ENCODE measurements around the gene OTOG. TPM values are rescaled to one million over a fixed set of nuclear protein-coding genes. Genes with fewer than 3 reads are reported as not detected.

OTOG gene
- total and polyA plus RNA-seq, 2 donors (not counting 1 experiment from before 2014, with no cell fraction given), result not detected

DNA sequence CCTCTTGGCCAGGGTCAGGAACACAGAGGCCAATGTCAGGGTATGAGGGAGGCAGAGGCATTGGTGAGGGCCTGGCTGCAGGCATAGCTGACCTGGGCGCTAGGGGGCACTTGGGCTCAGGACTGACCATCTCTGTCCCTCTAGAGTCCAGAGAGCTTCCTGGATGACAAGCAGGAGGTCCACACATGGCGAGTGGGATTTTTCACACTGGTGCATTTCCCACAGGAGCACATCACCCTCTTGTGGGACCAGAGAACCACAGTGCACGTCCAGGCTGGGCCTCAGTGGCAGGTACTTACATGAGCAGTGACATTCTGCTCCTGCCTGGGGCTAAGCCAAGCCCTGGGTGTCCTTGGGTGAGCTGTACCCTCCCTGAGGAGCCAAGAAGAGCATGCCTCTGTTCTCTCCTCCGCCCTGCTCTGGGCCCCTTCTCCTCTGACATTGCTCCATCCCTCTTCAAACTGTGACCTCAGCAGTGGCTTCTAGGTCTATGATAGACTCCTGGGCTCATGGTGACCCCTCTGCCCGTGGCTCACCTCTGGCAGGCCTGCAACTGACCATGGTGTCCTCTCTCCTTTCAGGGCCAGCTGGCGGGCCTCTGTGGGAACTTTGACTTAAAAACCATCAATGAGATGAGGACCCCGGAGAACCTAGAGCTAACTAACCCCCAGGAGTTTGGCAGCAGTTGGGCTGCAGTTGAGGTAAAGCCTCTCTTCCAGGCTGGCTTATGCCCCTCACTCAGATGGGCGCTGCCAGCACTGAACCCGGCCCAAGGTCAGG is 46.6 kb downstream of the OTOG start:
- WGBS (ENCODE audit: insufficient coverage), result 77% methylated on average over 7 of the region's 9 CpGs
- Histone ChIP-seq H3K9me3 (ENCODE audit: control extremely low read depth in 1 of 3, control insufficient read depth in 2 of 3, insufficient read depth in 1 of 3, low read length in 2 of 3) (peaks cover 0 to 14% (median 0%) of the 10 kb centered on the region in 3 donors), H3K4me3 (ENCODE audit: control extremely low read depth in 1 of 5, extremely low read depth in 1 of 5, insufficient read depth in 1 of 5, low read depth in 2 of 5, low read length in 4 of 5) (no peak overlapping the region), H4K20me1 (ENCODE audit: control insufficient read depth, insufficient read depth, low read length, poor library complexity, severe bottlenecking) (no peaks in the 10 kb centered on the region), H2AFZ (ENCODE audit: insufficient read depth, low read depth, low read length, poor library complexity, severe bottlenecking) (no peak overlapping the region), H3K79me2 (ENCODE audit: control insufficient read depth, insufficient read depth, low read length) (no peaks in the 10 kb centered on the region), H3K9ac (ENCODE audit: low read length) (no peak overlapping the region), H3K27ac (ENCODE audit: low read length in 2 of 2) (no peak overlapping the region), H3K27me3 (replicated peaks in 1 of 4; ENCODE audit: control extremely low read depth in 1 of 4, control insufficient read depth in 3 of 4, insufficient read depth in 4 of 4, low read length in 3 of 4) (no peaks in the 10 kb centered on the region), H3K4me2 (replicated peaks; ENCODE audit: low read depth, low read length, poor library complexity, severe bottlenecking) (no peak overlapping the region), H3K36me3 (replicated peaks in 1 of 2; ENCODE audit: control extremely low read depth in 1 of 2, control insufficient read depth in 1 of 2, extremely low read depth in 1 of 2, insufficient read depth in 2 of 2, low read length in 1 of 2) (no peaks in the 10 kb centered on the region), H3K4me1 (ENCODE audit: control insufficient read depth in 2 of 2, insufficient read depth in 2 of 2, low read length in 2 of 2) (no peaks in the 10 kb centered on the region)
- Mint-ChIP-seq H3K4me3 (no peak overlapping the region), H3K27me3 (peaks cover 5% of the 10 kb centered on the region), H3K4me1 (no peaks in the 10 kb centered on the region), H3K27ac (no peak overlapping the region), H3K9me3 (ENCODE audit: insufficient read depth) (peaks cover 5% of the 10 kb centered on the region)
- intact Hi-C loops (cut with micrococcal nuclease), result no loop called here
- ChIA-PET POLR2A (no interaction called here), CTCF (interaction anchor here (1.4 kb wide), 1 partner anchor 9 kb away, joined by 4 read pairs; no protein-coding TSS in a partner anchor)
- TF ChIP-seq, protein P1, sequence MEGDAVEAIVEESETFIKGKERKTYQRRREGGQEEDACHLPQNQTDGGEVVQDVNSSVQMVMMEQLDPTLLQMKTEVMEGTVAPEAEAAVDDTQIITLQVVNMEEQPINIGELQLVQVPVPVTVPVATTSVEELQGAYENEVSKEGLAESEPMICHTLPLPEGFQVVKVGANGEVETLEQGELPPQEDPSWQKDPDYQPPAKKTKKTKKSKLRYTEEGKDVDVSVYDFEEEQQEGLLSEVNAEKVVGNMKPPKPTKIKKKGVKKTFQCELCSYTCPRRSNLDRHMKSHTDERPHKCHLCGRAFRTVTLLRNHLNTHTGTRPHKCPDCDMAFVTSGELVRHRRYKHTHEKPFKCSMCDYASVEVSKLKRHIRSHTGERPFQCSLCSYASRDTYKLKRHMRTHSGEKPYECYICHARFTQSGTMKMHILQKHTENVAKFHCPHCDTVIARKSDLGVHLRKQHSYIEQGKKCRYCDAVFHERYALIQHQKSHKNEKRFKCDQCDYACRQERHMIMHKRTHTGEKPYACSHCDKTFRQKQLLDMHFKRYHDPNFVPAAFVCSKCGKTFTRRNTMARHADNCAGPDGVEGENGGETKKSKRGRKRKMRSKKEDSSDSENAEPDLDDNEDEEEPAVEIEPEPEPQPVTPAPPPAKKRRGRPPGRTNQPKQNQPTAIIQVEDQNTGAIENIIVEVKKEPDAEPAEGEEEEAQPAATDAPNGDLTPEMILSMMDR (IDR thresholded peaks at IDR 0.05), result no peak
- TF ChIP-seq EZH2 (IDR thresholded peaks at IDR 0.05; ENCODE audit: borderline replicate concordance, insufficient read depth, low read depth, low read length, poor library complexity, severe bottlenecking), result no peak
- DNase-seq, result no peak
- ATAC-seq (ENCODE audit: low read depth), result no peak

DNA sequence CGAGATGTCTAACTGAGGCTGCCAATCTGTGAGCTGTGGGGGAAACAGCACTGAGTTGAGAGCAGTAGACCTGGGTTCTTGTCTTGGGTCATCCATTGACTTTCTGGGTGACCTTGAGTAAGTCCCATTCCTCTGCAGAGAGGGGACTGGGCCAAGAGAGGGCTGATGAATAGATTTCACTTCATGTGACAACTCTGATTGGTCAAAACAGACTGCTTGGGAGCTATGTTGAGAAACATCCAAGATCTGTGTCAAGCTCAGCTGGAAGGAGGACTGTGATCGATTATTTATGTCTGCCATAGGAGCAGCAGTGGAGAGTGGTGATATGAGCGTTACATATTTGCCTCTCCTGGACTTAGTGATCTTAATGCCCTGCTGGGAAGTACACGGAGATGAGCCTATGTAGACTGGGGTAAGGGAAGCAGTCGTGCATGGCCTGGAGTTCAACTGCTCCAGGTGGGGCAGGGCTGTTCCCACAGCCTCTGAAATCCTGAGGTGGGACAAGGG is 47.7 kb downstream of the OTOG start:
- H3K4me2 ChIP-seq (replicated peaks; ENCODE audit: low read depth, low read length, poor library complexity, severe bottlenecking), result no peak overlapping the region
- peaks cover 0 to 2% of the 10 kb centered on the region in 2 donors for H3K4me1 ChIP-seq (ENCODE audit: control insufficient read depth in 2 of 2, insufficient read depth in 2 of 2, low read length in 2 of 2)
- Mint-ChIP-seq H3K9me3 (ENCODE audit: insufficient read depth) (peaks cover 5% of the 10 kb centered on the region), H3K4me1 (no peaks in the 10 kb centered on the region), H3K27ac (no peak overlapping the region), H3K27me3 (peaks cover 5% of the 10 kb centered on the region), H3K4me3 (no peak overlapping the region)
- POLR2A ChIA-PET, result no interaction called here
- H3K79me2 ChIP-seq (ENCODE audit: control insufficient read depth, insufficient read depth, low read length), result no peaks in the 10 kb centered on the region
- CTCF ChIA-PET, result no interaction called here
- DNase-seq (no peak), ATAC-seq (ENCODE audit: low read depth) (no peak)
- no peak overlapping the region for H3K4me3 ChIP-seq (ENCODE audit: control extremely low read depth in 1 of 5, extremely low read depth in 1 of 5, insufficient read depth in 1 of 5, low read depth in 2 of 5, low read length in 4 of 5)
- H3K27me3 ChIP-seq (replicated peaks in 1 of 4; ENCODE audit: control extremely low read depth in 1 of 4, control insufficient read depth in 3 of 4, insufficient read depth in 4 of 4, low read length in 3 of 4), result no peaks in the 10 kb centered on the region
- H3K36me3 ChIP-seq (replicated peaks in 1 of 2; ENCODE audit: control extremely low read depth in 1 of 2, control insufficient read depth in 1 of 2, extremely low read depth in 1 of 2, insufficient read depth in 2 of 2, low read length in 1 of 2), result no peaks in the 10 kb centered on the region
- H3K9ac ChIP-seq (ENCODE audit: low read length), result no peak overlapping the region
- intact Hi-C loops (cut with micrococcal nuclease), result no loop called here
- no peak for TF ChIP-seq EZH2 (IDR thresholded peaks at IDR 0.05; ENCODE audit: borderline replicate concordance, insufficient read depth, low read depth, low read length, poor library complexity, severe bottlenecking)
- TF ChIP-seq, protein P1 (IDR thresholded peaks at IDR 0.05), result no peak
- H3K27ac ChIP-seq (ENCODE audit: low read length in 2 of 2), result no peak overlapping the region
- peaks cover 0 to 14% (median 0%) of the 10 kb centered on the region in 3 donors for H3K9me3 ChIP-seq (ENCODE audit: control extremely low read depth in 1 of 3, control insufficient read depth in 2 of 3, insufficient read depth in 1 of 3, low read length in 2 of 3)
- no peak overlapping the region for H2AFZ ChIP-seq (ENCODE audit: insufficient read depth, low read depth, low read length, poor library complexity, severe bottlenecking)
- WGBS (ENCODE audit: insufficient coverage), result 91% methylated on average over 5 of the region's 5 CpGs
- H4K20me1 ChIP-seq (ENCODE audit: control insufficient read depth, insufficient read depth, low read length, poor library complexity, severe bottlenecking), result no peaks in the 10 kb centered on the region
